Cardiac fibroblast (primary cell): ENCODE data around the gene OR6Y1.

ENCODE experiments used
- DNase-seq, 2 donors: peaks; one replicate each; pipeline versions ENCODE4 v3.0.0 to v3.0.0-alpha.2; 2010; ENCODE audit warnings: low read depth in 2 of 2
- H3K4me3 ChIP-seq, 2 donors: replicated peaks in 1 of 2; 1 replicate in 1 of 2; 2 replicates in 1 of 2; pipeline ENCODE4 v1.5.1; 2011; ENCODE audit warnings: low read depth in 2 of 2, low read length in 2 of 2, mild to moderate bottlenecking in 2 of 2, moderate library complexity in 1 of 2
- CTCF ChIP-seq: IDR thresholded peaks from one replicate; pipeline ENCODE4 v1.5.1; 2011; ENCODE audit warnings: low read depth, mild to moderate bottlenecking, low read length, inconsistent platforms

The OR6Y1 gene

GRCh38 chr1:158570480-158570879 is 16.3 kb upstream of the OR6Y1 start, which contains the start of gene OR6P1:
OR6P1 (minus strand) TSS chr1:158570580; CDS start chr1:158563604, 6,976 bp downstream.
- no peak for DNase-seq
- no peak within 1 kb of the TSS for H3K4me3 ChIP-seq
- TF ChIP-seq CTCF: no peak

- no peak for DNase-seq
- H3K4me3 ChIP-seq: no peak overlapping the region
- no peak for TF ChIP-seq CTCF
These were observed 10.4 kb upstream of the OR6Y1 start for GRCh38 chr1:158564608-158565007.

- no peak for TF ChIP-seq CTCF
- H3K4me3 ChIP-seq: no peak overlapping the region
These were observed 9.6 kb upstream of the OR6Y1 start for GRCh38 chr1:158563853-158564252.

GRCh38 chr1:158559696-158560095 is 5.5 kb upstream of the OR6Y1 start:
- TF ChIP-seq CTCF: no peak
- H3K4me3 ChIP-seq: no peak overlapping the region
- DNase-seq: no peak

More at GRCh38 chr1:158563853-158564252, 9.6 kb upstream of the OR6Y1 start:
- no peak for DNase-seq

GRCh38 chr1:158552296-158552695 is 1.9 kb downstream of the OR6Y1 start:
- no peak overlapping the region for H3K4me3 ChIP-seq
- no peak for TF ChIP-seq CTCF
- DNase-seq: no peak

GRCh38 chr1:158547533-158547932 is 6.7 kb downstream of the OR6Y1 start:
- DNase-seq: no peak
- no peak overlapping the region for H3K4me3 ChIP-seq
- no peak for TF ChIP-seq CTCF

- no peak for DNase-seq
- H3K4me3 ChIP-seq: no peak overlapping the region
- no peak for TF ChIP-seq CTCF
These were observed 16.6 kb downstream of the OR6Y1 start for GRCh38 chr1:158537609-158538008.
